Skeletal muscle cell (primary cell): Measurements from ENCODE around the gene IL1RAPL2.

Source experiments
- DNase-seq: peaks from one replicate; pipeline ENCODE4 v3.0.0-alpha.2; 2010; ENCODE audit warnings: low read depth
- H3K4me3 ChIP-seq: 2 replicates; pipeline ENCODE4 v1.5.1; 2011; ENCODE audit warnings: low read depth, mild to moderate bottlenecking, control low read depth, low read length, moderate library complexity

The IL1RAPL2 gene

GRCh38 chrX:105703876-105704275, 1137.9 kb downstream of the IL1RAPL2 start:
- no peak overlapping the region for H3K4me3 ChIP-seq
- DNase-seq, result no peak

GRCh38 chrX:105706041-105706440, 1140.0 kb downstream of the IL1RAPL2 start:
- no peak overlapping the region for H3K4me3 ChIP-seq
- DNase-seq, result peak; percentile 11

GRCh38 chrX:105711805-105712204, 1145.8 kb downstream of the IL1RAPL2 start:
- no peak overlapping the region for H3K4me3 ChIP-seq
- DNase-seq, result no peak

- no peak overlapping the region for H3K4me3 ChIP-seq
- no peak for DNase-seq
Observed at GRCh38 chrX:105715746-105716145, 1149.7 kb downstream of the IL1RAPL2 start.

- no peak for DNase-seq
- no peak overlapping the region for H3K4me3 ChIP-seq
Observed at GRCh38 chrX:105723966-105724735, 1158.2 kb downstream of the IL1RAPL2 start.

- no peak overlapping the region for H3K4me3 ChIP-seq
Observed at GRCh38 chrX:105725228-105725627, 1159.2 kb downstream of the IL1RAPL2 start.

GRCh38 chrX:105738162-105738561, 1172.2 kb downstream of the IL1RAPL2 start:
- H3K4me3 ChIP-seq, result no peak overlapping the region
- no peak for DNase-seq

More at GRCh38 chrX:105725228-105725627, 1159.2 kb downstream of the IL1RAPL2 start:
- no peak for DNase-seq

GRCh38 chrX:105744291-105744690, 1178.3 kb downstream of the IL1RAPL2 start:
- DNase-seq, result no peak
- H3K4me3 ChIP-seq, result no peak overlapping the region

- DNase-seq, result no peak
- no peak overlapping the region for H3K4me3 ChIP-seq
Observed at GRCh38 chrX:105744946-105745345, 1178.9 kb downstream of the IL1RAPL2 start.

GRCh38 chrX:105745863-105746262, 1179.9 kb downstream of the IL1RAPL2 start:
- DNase-seq, result no peak
- no peak overlapping the region for H3K4me3 ChIP-seq

GRCh38 chrX:105752338-105752956, 1186.4 kb downstream of the IL1RAPL2 start:
- peak; percentile 3 for DNase-seq
- H3K4me3 ChIP-seq, result no peak overlapping the region

GRCh38 chrX:105753411-105753810, 1187.4 kb downstream of the IL1RAPL2 start:
- no peak for DNase-seq

GRCh38 chrX:105754286-105754964, 1188.4 kb downstream of the IL1RAPL2 start:
- no peak for DNase-seq
- H3K4me3 ChIP-seq, result no peak overlapping the region

More at GRCh38 chrX:105753411-105753810, 1187.4 kb downstream of the IL1RAPL2 start:
- no peak overlapping the region for H3K4me3 ChIP-seq

- no peak for DNase-seq
- no peak overlapping the region for H3K4me3 ChIP-seq
Observed at GRCh38 chrX:105755109-105755508, 1189.1 kb downstream of the IL1RAPL2 start.

- no peak overlapping the region for H3K4me3 ChIP-seq
- peak; percentile 21 for DNase-seq
Observed at GRCh38 chrX:105758754-105759153, 1192.8 kb downstream of the IL1RAPL2 start.

GRCh38 chrX:105759598-105759997, 1193.6 kb downstream of the IL1RAPL2 start:
- no peak overlapping the region for H3K4me3 ChIP-seq
- DNase-seq, result no peak

- peak; percentile 3 for DNase-seq
- no peak overlapping the region for H3K4me3 ChIP-seq
Observed at GRCh38 chrX:105765691-105766090, 1199.7 kb downstream of the IL1RAPL2 start.

GRCh38 chrX:105773801-105774200, 1207.8 kb downstream of the IL1RAPL2 start:
- no peak for DNase-seq
- H3K4me3 ChIP-seq, result no peak overlapping the region

GRCh38 chrX:105775679-105776078, 1209.7 kb downstream of the IL1RAPL2 start:
- no peak overlapping the region for H3K4me3 ChIP-seq
- no peak for DNase-seq

- DNase-seq, result no peak
- H3K4me3 ChIP-seq, result no peak overlapping the region
Observed at GRCh38 chrX:105781804-105782203, 1215.8 kb downstream of the IL1RAPL2 start.
